Fibroblast of pulmonary artery (primary cell): ENCODE results near the gene NCOR1.
A peak's percentile ranks its signal among the peaks of the same experiment; 100 is the strongest.

Experiments used
- DNase-seq: peaks from one replicate; pipeline ENCODE4 v3.0.0-alpha.2; 2010; ENCODE audit warnings: low read depth
- H3K4me3 ChIP-seq: replicated peaks from 2 replicates; pipeline ENCODE4 v1.5.1; 2011; ENCODE audit warnings: low read depth, mild to moderate bottlenecking, control low read depth, low read length, moderate library complexity
- TF ChIP-seq, protein P1 (sequence below): IDR thresholded peaks from 2 replicates; pipeline ENCODE4 v1.5.1; 2011; ENCODE audit warnings: mild to moderate bottlenecking, control low read depth, low read length, inconsistent platforms; ENCODE audit errors: missing control alignments

The NCOR1 gene

DNA sequence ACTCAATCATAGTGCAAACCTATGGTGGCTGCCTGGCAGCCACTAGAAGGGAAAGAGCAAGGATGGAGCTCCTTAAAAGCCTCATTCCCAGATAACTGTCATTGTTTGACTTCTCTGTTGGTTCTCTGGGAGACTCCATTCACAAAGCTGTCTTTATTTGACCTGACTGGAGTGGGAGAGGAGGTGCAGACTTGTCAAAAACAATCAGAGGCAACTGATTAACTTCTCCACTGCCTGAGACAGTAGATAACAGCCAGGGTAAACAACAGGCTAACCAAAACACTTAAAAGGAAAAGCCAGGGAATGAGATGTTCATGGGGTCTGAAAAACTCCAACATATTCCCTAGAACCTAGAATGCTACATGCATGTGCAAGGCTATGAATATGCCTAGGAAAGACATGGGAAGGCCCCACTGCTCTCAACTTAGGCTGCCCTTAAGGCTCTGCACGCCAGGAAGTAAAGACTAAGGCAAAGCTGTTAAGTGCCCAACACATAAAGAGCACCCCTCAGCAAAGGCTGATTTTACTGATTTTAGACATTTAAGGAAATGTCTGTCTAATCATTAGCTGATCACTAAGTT lies 133.7 kb downstream of the NCOR1 start:
- DNase-seq: no peak
- TF ChIP-seq, protein P1, sequence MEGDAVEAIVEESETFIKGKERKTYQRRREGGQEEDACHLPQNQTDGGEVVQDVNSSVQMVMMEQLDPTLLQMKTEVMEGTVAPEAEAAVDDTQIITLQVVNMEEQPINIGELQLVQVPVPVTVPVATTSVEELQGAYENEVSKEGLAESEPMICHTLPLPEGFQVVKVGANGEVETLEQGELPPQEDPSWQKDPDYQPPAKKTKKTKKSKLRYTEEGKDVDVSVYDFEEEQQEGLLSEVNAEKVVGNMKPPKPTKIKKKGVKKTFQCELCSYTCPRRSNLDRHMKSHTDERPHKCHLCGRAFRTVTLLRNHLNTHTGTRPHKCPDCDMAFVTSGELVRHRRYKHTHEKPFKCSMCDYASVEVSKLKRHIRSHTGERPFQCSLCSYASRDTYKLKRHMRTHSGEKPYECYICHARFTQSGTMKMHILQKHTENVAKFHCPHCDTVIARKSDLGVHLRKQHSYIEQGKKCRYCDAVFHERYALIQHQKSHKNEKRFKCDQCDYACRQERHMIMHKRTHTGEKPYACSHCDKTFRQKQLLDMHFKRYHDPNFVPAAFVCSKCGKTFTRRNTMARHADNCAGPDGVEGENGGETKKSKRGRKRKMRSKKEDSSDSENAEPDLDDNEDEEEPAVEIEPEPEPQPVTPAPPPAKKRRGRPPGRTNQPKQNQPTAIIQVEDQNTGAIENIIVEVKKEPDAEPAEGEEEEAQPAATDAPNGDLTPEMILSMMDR: no peak
- no peak overlapping the region for H3K4me3 ChIP-seq

DNA sequence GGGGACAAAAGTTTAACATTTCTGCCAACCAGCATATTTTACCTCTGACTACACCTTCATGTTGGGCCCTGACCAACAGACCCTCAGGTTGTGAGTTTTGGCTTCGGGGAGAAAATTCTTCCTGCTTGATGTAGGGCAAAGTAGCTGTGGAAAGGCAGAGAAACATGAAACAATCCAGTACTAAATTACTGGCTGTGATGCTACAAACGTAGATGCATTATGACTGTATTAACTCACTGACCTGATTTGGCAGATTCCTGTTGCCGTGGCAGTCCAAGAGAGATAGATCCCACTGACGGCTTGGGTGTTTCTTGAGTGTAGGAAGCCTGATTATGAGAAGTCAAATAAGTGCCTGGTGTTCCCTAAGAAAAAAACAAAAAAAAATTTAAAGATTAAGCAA lies 135.0 kb downstream of the NCOR1 start:
- TF ChIP-seq, protein P1: no peak
- DNase-seq: no peak
- no peak overlapping the region for H3K4me3 ChIP-seq

DNA sequence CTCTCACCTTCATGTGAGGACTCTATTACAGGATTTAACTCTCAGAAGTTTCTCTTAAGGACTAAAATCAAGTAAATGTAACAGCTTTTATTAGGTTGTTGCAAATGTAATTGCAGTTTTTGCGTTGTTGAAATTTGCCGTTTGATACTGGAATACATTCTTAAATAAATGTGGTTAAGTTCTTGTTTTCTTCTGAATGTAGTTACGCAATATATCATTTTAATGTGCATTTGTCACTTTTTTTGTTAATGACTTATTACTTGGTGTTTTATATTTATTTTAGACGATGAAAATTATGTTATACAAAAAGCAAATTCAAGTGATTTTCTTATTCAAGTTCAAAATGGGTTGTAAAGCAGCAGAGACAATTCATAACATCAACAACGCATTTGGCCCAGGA lies 139.4 kb downstream of the NCOR1 start:
- TF ChIP-seq, protein P1: no peak
- DNase-seq: no peak
- H3K4me3 ChIP-seq: no peak overlapping the region

DNA sequence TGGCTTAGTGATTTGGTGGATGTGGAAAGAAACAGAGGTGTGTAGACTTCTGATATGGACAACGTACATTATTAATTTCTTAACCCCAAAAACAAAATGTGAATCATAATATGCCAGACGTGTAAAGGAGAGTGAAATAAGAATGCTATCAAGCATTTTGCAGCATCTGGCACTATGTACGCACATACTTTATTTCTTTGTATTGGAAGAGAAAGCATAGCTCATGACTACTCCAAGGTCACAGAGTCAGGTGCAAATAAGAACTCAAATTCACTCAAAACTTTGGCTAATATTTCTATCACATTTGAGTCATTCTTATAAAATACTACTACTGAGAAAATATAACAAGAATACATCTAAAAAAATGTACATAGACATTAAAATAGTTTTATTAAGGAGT lies 140.9 kb downstream of the NCOR1 start:
- TF ChIP-seq, protein P1: no peak
- no peak overlapping the region for H3K4me3 ChIP-seq
- no peak for DNase-seq

DNA sequence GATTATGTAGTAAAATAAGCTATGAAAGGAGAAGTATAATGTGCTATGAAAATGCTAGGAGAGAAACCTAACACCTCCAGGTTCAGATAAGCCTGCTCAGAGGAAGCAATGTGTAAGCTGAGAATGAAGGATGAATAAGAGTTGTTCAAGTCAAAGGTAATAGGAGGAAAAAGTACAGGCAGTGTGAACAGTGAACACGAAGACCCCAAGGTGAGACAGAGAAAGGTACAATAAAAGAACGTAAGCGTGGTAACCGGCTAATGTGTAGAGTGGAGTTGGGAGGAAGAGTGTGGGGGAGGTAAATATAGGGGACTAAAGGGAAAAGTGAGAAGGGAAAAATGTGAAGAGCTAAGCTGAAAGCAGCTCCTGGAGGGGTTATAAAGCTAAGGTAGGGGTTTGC lies 141.5 kb downstream of the NCOR1 start:
- no peak overlapping the region for H3K4me3 ChIP-seq
- TF ChIP-seq, protein P1: no peak
- DNase-seq: no peak

DNA sequence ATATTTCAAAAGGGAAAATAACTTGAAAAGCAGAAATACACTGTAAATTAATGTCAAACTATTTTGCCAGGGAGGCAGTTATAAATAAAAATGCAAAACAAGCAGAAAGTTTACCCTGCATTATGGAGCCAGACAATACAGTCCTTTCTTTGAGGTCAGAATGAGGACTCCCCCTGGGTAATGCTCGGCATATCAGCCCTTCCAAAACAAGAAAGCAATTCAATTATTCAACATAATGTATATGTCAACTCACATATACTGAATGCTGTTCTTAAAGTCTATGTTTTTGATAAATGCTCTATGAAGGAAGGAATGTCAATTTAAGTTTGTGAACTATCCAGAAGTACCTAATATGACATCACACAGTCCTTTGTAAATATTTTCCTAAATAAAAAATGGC lies 143.3 kb downstream of the NCOR1 start:
- DNase-seq: no peak
- TF ChIP-seq, protein P1: no peak
- H3K4me3 ChIP-seq: no peak overlapping the region

DNA sequence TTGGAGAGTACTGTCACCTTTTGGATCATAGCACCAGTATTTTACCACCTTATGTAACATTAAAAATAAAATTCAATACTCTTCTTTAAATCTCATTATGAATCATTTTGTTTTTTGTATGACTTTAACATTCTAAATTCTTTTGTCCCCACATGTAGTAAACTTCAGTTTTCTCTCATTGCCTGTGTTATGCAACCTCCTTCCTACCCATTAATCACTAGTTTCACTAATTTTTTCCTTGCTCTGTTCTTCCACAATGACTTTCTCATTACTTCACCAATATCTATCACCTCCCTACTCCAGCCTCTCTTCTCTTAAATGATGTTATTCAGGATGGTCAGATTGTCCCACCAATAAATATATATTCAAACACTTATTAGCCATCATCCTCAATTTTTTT lies 147.0 kb downstream of the NCOR1 start:
- TF ChIP-seq, protein P1: no peak
- H3K4me3 ChIP-seq: no peak overlapping the region
- DNase-seq: peak; percentile 12
